MCF 10A (cell line): Measurements from ENCODE around the gene CELSR1. TPM values are rescaled to one million over a fixed set of nuclear protein-coding genes. Genes with fewer than 3 reads are reported as not detected.

Experiments
- BruUV-seq: library from RNA; stranded (reverse); fragments of 400-500 nt; replicated peaks from 2 replicates; lab custom pipeline; 2021; lab: Mats Ljungman, UMichigan
- CTCF ChIA-PET: fragments of 300-600 bp; sonication (Branson Sonifier 250); formaldehyde crosslinking; extraction: SDS; loops from one replicate; lab custom pipeline; 2021; ENCODE audit warnings: antibody characterized with exemption, inconsistent platforms; lab: Yijun Ruan, JAX
- POLR2A ChIA-PET: fragments of 300-600, 350-650 bp; sonication (Branson Sonifier 250); formaldehyde crosslinking; extraction: SDS; loops from one replicate; lab custom pipeline; 2020; ENCODE audit warnings: antibody characterized with exemption, inconsistent platforms; lab: Yijun Ruan, JAX
- DNase-seq: peaks from one replicate; pipeline ENCODE4 v3.0.0-alpha.2; 2018; ENCODE audit not compliant: unreplicated experiment
- H3K27ac Mint-ChIP-seq: one replicate; pipeline ENCODE4 v1.8.0; 2022; ENCODE audit warnings: mild to moderate bottlenecking, low read depth, mixed read lengths; ENCODE audit not compliant: unreplicated experiment
- H3K27me3 Mint-ChIP-seq: one replicate; pipeline ENCODE4 v1.8.0; 2022; ENCODE audit warnings: mixed read lengths; ENCODE audit not compliant: insufficient read depth, unreplicated experiment
- H3K36me3 Mint-ChIP-seq: one replicate; pipeline ENCODE4 v1.8.0; 2022; ENCODE audit warnings: mild to moderate bottlenecking, moderate library complexity, mixed read lengths; ENCODE audit not compliant: insufficient read depth, unreplicated experiment
- H3K4me1 Mint-ChIP-seq: one replicate; pipeline ENCODE4 v1.8.0; 2022; ENCODE audit warnings: mixed read lengths; ENCODE audit not compliant: insufficient read depth, unreplicated experiment
- H3K4me3 Mint-ChIP-seq: one replicate; pipeline ENCODE4 v1.8.0; 2022; ENCODE audit warnings: mild to moderate bottlenecking, moderate library complexity, mixed read lengths; ENCODE audit not compliant: unreplicated experiment
- H3K9me3 Mint-ChIP-seq: one replicate; pipeline ENCODE4 v1.8.0; 2022; ENCODE audit warnings: mixed read lengths; ENCODE audit not compliant: unreplicated experiment
- CTCF ChIP-seq: fragments of 200-600 bp; IDR thresholded peaks from one replicate; pipeline ENCODE4 v1.8.0; 2022; ENCODE audit warnings: antibody characterized with exemption, mild to moderate bottlenecking; ENCODE audit not compliant: unreplicated experiment
- intact Hi-C: fragments of 100-400 bp; cut with micrococcal nuclease; formaldehyde crosslinking; loops from 2 replicates; pipeline ENCODE4 v1.14.1; 2022
- total RNA-seq: library from RNA; stranded (reverse); gene quantifications from 2 replicates; pipeline ENCODE4 v1.2.3, GENCODE V29; 2022

The CELSR1 gene
- total RNA-seq, 1 experiment from 2014 or later = 49.1 TPM

- H3K27ac Mint-ChIP-seq = no peak overlapping the region
- BruUV-seq = no TSS peak
- no peak for DNase-seq
- CTCF ChIA-PET = interaction anchor here (0.9 kb wide), 1 partner anchor 415 kb away, joined by 4 read pairs; no protein-coding TSS in a partner anchor
- POLR2A ChIA-PET = interaction anchor here (1.8 to 7.5 kb wide), 2 partner anchors 9 to 200 kb away, joined by 9 to 69 read pairs; partner anchors contain the start of gene TRMU
- H3K36me3 Mint-ChIP-seq = peaks cover 20% of the 10 kb centered on the region
- peak overlapping the region; percentile 88 for H3K4me3 Mint-ChIP-seq
- no peaks in the 10 kb centered on the region for H3K9me3 Mint-ChIP-seq
- H3K4me1 Mint-ChIP-seq = peaks cover 25% of the 10 kb centered on the region
- no peaks in the 10 kb centered on the region for H3K27me3 Mint-ChIP-seq
- intact Hi-C loops = no loop called here
- TF ChIP-seq CTCF = no peak
Observed at GRCh38 chr22:46536537-46537224, 739 bp downstream of the CELSR1 start.

- ChIA-PET POLR2A (interaction anchor here (0.6 to 7.5 kb wide), 2 partner anchors 9 to 22 kb away, joined by 4 to 69 read pairs; no protein-coding TSS in a partner anchor), CTCF (interaction anchor here (0.9 kb wide), 1 partner anchor 414 kb away, joined by 4 read pairs; no protein-coding TSS in a partner anchor)
- Mint-ChIP-seq H3K27me3 (no peaks in the 10 kb centered on the region), H3K4me1 (peaks cover 31% of the 10 kb centered on the region), H3K9me3 (no peaks in the 10 kb centered on the region), H3K27ac (no peak overlapping the region), H3K36me3 (peaks cover 20% of the 10 kb centered on the region), H3K4me3 (peak overlapping the region; percentile 25)
- no peak for DNase-seq
- intact Hi-C loops = no loop called here
- no peak for TF ChIP-seq CTCF
- BruUV-seq = no TSS peak
Observed at GRCh38 chr22:46535876-46536536, 1.4 kb downstream of the CELSR1 start.

- no TSS peak for BruUV-seq
- Mint-ChIP-seq H3K36me3 (peaks cover 20% of the 10 kb centered on the region), H3K27ac (no peak overlapping the region), H3K4me3 (peak overlapping the region; percentile 25), H3K27me3 (no peaks in the 10 kb centered on the region), H3K4me1 (peaks cover 37% of the 10 kb centered on the region), H3K9me3 (no peaks in the 10 kb centered on the region)
- intact Hi-C loops = no loop called here
- DNase-seq = no peak
- POLR2A ChIA-PET = interaction anchor here (0.6 to 7.5 kb wide), 2 partner anchors 8 to 23 kb away, joined by 4 to 69 read pairs; no protein-coding TSS in a partner anchor
- TF ChIP-seq CTCF = no peak
- CTCF ChIA-PET = interaction anchor here (1.0 kb wide), 1 partner anchor 9 kb away, joined by 3 read pairs; no protein-coding TSS in a partner anchor
Observed at GRCh38 chr22:46534901-46535630, 2.4 kb downstream of the CELSR1 start.
